DOHH2 (cell line): ENCODE results near the gene NAA50.

Experiments used
- H3F3A ChIP-seq: fragments of 200-600 bp; sonication (generic), shearing (Covaris generic); 2 replicates; pipeline ENCODE4 v1.6.0; 2016; ENCODE audit warnings: antibody characterized with exemption, mild to moderate bottlenecking; ENCODE audit not compliant: control insufficient read depth, insufficient read depth
- H3K27ac ChIP-seq: fragments of 200-600 bp; sonication (generic); 2 replicates; pipeline ENCODE4 v1.5.1; 2014; ENCODE audit warnings: low read depth, mild to moderate bottlenecking, low read length, moderate library complexity
- H3K27me3 ChIP-seq: fragments of 200-600 bp; sonication (generic); 2 replicates; pipeline ENCODE4 v1.6.1; 2014; ENCODE audit warnings: mild to moderate bottlenecking, low read length, mixed read lengths; ENCODE audit not compliant: control insufficient read depth
- H3K36me3 ChIP-seq: fragments of 200-600 bp; sonication (generic); 2 replicates; pipeline ENCODE4 v1.6.1; 2014; ENCODE audit warnings: mild to moderate bottlenecking, low read length, moderate library complexity, mixed read lengths; ENCODE audit not compliant: control insufficient read depth
- H3K4me1 ChIP-seq: fragments of 200-600 bp; sonication (generic); 2 replicates; pipeline ENCODE4 v1.6.1; 2014; ENCODE audit warnings: mild to moderate bottlenecking, low read length, mixed read lengths; ENCODE audit not compliant: control insufficient read depth
- H3K4me2 ChIP-seq: fragments of 200-600 bp; sonication (generic); 2 replicates; pipeline ENCODE4 v1.6.0; 2014; ENCODE audit warnings: mild to moderate bottlenecking, low read length, moderate library complexity
- H3K4me3 ChIP-seq: fragments of 200-600 bp; sonication (generic); 2 replicates; pipeline ENCODE4 v1.5.1; 2014; ENCODE audit warnings: mild to moderate bottlenecking, low read length, mixed read lengths
- H3K79me2 ChIP-seq: fragments of 200-600 bp; sonication (generic); 2 replicates; pipeline ENCODE4 v1.6.1; 2014; ENCODE audit warnings: mild to moderate bottlenecking, low read length, mixed read lengths; ENCODE audit not compliant: control insufficient read depth
- H3K9me2 ChIP-seq: fragments of 200-600 bp; sonication (generic); replicated peaks from 2 replicates; pipeline ENCODE4 v1.6.1; 2014; ENCODE audit warnings: mild to moderate bottlenecking, low read length, mixed read lengths; ENCODE audit not compliant: control insufficient read depth
- H3K9me3 ChIP-seq: fragments of 200-600 bp; sonication (generic); 2 replicates; pipeline ENCODE4 v1.6.1; 2014; ENCODE audit warnings: antibody characterized with exemption, low read length, mixed read lengths; ENCODE audit not compliant: control insufficient read depth, insufficient read depth
- H4K20me1 ChIP-seq: fragments of 200-600 bp; sonication (generic); 2 replicates; pipeline ENCODE4 v1.6.0; 2014; ENCODE audit warnings: low read depth, mild to moderate bottlenecking, antibody characterized with exemption, low read length, moderate library complexity; ENCODE audit not compliant: control insufficient read depth, insufficient read depth
- EZH2phosphoT487 ChIP-seq: fragments of 200-600 bp; sonication (generic); IDR thresholded peaks from 2 replicates; pipeline ENCODE4 v1.6.1; 2017; ENCODE audit warnings: borderline replicate concordance, mild to moderate bottlenecking, antibody characterized with exemption, low read length, moderate library complexity, mixed read lengths
- TF ChIP-seq, protein P1 (sequence below): fragments of 200-600 bp; sonication (generic); IDR thresholded peaks from one replicate; pipeline ENCODE4 v1.5.1; 2014; ENCODE audit warnings: antibody characterized with exemption, mild to moderate bottlenecking, low read depth, low read length; ENCODE audit not compliant: poor library complexity, severe bottlenecking

The NAA50 gene

DNA sequence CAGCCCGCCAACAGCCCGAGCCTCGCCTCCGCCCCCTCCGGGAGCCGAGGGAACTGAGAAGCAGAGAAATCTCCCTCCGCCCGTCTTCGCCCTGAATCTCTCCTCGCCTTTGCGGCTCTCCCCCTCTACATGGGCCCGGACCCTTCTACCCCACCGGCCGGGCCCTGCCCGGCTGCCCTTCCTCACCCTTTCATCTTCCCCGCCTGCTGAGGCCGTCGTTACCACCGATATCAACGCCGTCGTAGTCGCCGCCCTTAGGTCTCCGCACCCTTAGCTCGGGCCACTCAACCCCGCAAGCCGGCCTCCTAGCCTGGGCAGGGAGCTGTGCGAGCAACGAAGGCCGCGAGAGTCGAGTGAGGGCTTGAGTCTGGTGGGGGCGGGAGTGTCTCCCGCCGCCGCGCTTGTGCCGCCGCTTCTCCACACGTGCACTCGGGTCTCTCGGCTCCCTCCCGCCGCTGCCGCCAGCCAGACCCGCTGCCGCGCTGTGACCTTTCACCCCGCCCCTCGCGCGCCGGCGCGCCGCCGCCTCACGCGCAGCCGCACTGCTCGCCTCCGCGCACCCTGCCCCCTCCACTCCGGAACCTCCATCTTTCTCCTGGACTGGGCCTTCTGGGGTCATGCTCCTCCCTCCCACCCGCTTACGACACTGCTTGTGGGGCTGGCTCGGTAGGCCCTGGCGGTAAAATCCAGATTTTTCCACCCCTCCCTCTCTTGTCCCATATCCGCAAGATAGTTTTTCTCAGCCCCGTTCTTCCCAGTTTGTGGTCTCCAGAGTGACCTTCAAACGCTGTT is at the start of gene NAA50:
NAA50 (minus strand) TSS at position 494 of the 792 bp plus-strand sequence; CDS start at position 194, 300 bp downstream.
- Histone ChIP-seq H3K9me3 (no peaks in the 10 kb centered on the region), H3K4me3 (peak within 1 kb of the TSS; percentile 93), H3K27ac (peak within 1 kb of the TSS; percentile 93), H3K79me2 (peaks cover 89% of the 10 kb centered on the region), H3K27me3 (no peaks in the 10 kb centered on the region), H3K4me1 (peaks cover 58% of the 10 kb centered on the region), H3K4me2 (peak within 1 kb of the TSS; percentile 96), H3K9me2 (no peaks in the 10 kb centered on the region), H4K20me1 (peaks cover 35% of the 10 kb centered on the region), H3K36me3 (peaks cover 46% of the 10 kb centered on the region), H3F3A (0 out of 2 replicates have a peak, but pooled peaks cover 2% of the 10 kb centered on the region)
- TF ChIP-seq, protein P1, sequence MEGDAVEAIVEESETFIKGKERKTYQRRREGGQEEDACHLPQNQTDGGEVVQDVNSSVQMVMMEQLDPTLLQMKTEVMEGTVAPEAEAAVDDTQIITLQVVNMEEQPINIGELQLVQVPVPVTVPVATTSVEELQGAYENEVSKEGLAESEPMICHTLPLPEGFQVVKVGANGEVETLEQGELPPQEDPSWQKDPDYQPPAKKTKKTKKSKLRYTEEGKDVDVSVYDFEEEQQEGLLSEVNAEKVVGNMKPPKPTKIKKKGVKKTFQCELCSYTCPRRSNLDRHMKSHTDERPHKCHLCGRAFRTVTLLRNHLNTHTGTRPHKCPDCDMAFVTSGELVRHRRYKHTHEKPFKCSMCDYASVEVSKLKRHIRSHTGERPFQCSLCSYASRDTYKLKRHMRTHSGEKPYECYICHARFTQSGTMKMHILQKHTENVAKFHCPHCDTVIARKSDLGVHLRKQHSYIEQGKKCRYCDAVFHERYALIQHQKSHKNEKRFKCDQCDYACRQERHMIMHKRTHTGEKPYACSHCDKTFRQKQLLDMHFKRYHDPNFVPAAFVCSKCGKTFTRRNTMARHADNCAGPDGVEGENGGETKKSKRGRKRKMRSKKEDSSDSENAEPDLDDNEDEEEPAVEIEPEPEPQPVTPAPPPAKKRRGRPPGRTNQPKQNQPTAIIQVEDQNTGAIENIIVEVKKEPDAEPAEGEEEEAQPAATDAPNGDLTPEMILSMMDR: no peak
- no peak for TF ChIP-seq EZH2phosphoT487

DNA sequence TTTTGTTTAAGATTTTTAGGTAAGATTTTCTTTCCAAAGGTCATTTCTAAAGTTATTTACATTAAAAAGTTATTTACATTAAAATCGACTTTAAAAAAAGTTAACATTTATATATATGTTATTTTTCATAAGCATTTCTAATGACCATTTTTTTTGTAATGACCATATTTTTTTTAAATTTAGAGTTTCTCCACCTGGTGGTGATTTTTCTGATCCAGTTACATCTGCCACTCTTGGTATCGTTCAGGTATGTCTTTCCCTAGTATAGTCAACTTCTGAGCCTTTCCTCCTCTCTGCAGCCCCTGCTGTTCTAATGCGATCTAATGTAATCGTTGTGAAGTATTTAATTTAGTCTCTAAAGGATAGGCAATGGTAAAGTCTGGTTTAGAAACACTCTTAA is 49.6 kb upstream of the NAA50 start:
- H3K4me3 ChIP-seq: no peak overlapping the region
- peaks cover 42% of the 10 kb centered on the region for H3K36me3 ChIP-seq
- no peaks in the 10 kb centered on the region for H3K27me3 ChIP-seq
- H3K9me2 ChIP-seq: no peaks in the 10 kb centered on the region
- no peaks in the 10 kb centered on the region for H4K20me1 ChIP-seq
- no peaks in the 10 kb centered on the region; the same call in none of the 2 replicates for H3F3A ChIP-seq
- TF ChIP-seq, protein P1: no peak
- no peak for TF ChIP-seq EZH2phosphoT487
- H3K9me3 ChIP-seq: no peaks in the 10 kb centered on the region
- H3K4me1 ChIP-seq: no peaks in the 10 kb centered on the region
- H3K79me2 ChIP-seq: no peaks in the 10 kb centered on the region
- H3K4me2 ChIP-seq: no peak overlapping the region
- no peak overlapping the region for H3K27ac ChIP-seq

DNA sequence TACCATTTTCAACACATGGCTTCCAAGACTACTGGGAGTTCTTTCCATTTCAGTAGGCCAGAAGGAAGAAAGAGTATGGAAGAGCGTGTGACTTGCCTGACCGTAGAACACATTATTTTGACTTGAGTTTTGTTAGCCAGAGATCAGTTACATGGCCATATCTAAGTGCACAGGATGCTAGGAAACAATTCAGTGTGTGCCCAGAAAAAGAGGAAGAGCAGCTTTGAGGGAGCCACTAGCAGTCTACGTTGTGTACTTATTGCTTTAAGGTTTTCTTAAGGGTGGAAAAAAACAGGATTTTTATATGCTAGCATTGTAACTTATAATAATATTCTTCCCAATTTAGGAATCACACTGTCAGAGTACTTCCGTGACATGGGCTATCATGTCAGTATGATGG is 48.5 kb upstream of the NAA50 start:
- H3K9me2 ChIP-seq: no peaks in the 10 kb centered on the region
- no peaks in the 10 kb centered on the region for H3K9me3 ChIP-seq
- H3K79me2 ChIP-seq: no peaks in the 10 kb centered on the region
- no peak overlapping the region for H3K27ac ChIP-seq
- H3F3A ChIP-seq: no peaks in the 10 kb centered on the region; the same call in 1 of the 2 replicates
- no peak for TF ChIP-seq EZH2phosphoT487
- H3K4me1 ChIP-seq: no peaks in the 10 kb centered on the region
- H3K36me3 ChIP-seq: peaks cover 31% of the 10 kb centered on the region
- H3K4me2 ChIP-seq: no peak overlapping the region
- no peak overlapping the region for H3K4me3 ChIP-seq
- no peaks in the 10 kb centered on the region for H3K27me3 ChIP-seq
- H4K20me1 ChIP-seq: no peaks in the 10 kb centered on the region

DNA sequence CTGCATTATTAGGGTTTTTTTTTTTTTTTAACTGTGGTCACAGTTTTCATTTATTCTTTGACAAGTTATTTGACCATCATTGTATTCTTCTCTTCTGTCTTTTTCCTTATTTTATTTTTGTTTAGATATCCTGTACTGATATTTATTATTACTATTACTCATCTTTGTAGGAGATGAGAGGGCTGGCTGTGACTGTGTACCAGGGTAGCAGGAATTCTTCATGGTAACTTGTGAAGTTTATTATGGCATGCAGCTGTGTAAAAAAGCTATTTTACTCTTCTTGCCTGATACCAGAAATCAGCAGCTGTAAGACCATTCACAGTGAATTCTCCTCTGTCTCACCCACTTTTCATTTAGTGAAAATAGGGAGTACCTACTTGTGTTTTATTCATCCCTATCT is 45.3 kb upstream of the NAA50 start:
- Histone ChIP-seq H3K79me2 (no peaks in the 10 kb centered on the region), H4K20me1 (no peaks in the 10 kb centered on the region), H3K4me1 (peaks cover 4% of the 10 kb centered on the region; the same call in 1 of the 2 replicates), H3K4me3 (no peak overlapping the region), H3K27me3 (no peaks in the 10 kb centered on the region), H3K27ac (no peak overlapping the region), H3K9me2 (no peaks in the 10 kb centered on the region), H3F3A (no peaks in the 10 kb centered on the region; the same call in 1 of the 2 replicates), H3K9me3 (no peaks in the 10 kb centered on the region), H3K36me3 (peaks cover 32% of the 10 kb centered on the region), H3K4me2 (no peak overlapping the region)
- no peak for TF ChIP-seq EZH2phosphoT487
- TF ChIP-seq, protein P1: no peak
